Measurements from ENCODE around the gene SLC16A9.
"Not testable (repeated sequence)": the region's sequence is repeated elsewhere in the genome, so short reads cannot be mapped to it uniquely, and the experiment has no call there.

Gene SLC16A9

GRCh38 chr10:59734014-59734462, 24.4 kb upstream of the SLC16A9 start:
- no peak for DNase-seq (ENCODE audit: low read depth in 2 of 2)
- H3K4me3 ChIP-seq (replicated peaks in 1 of 2; ENCODE audit: low read depth in 2 of 2, low read length in 2 of 2), result no peak overlapping the region
- TF ChIP-seq CTCF (IDR thresholded peaks at IDR 0.05; ENCODE audit: low read depth, low read length), result no peak

GRCh38 chr10:59733321-59734013, 23.8 kb upstream of the SLC16A9 start:
- not testable (repeated sequence) for H3K4me3 ChIP-seq (replicated peaks in 1 of 2; ENCODE audit: low read depth in 2 of 2, low read length in 2 of 2); DNase-seq (ENCODE audit: low read depth in 2 of 2)

- not testable (repeated sequence) for DNase-seq (ENCODE audit: low read depth in 2 of 2)
Measured at GRCh38 chr10:59732849-59733248, 23.2 kb upstream of the SLC16A9 start.

GRCh38 chr10:59729167-59729566, 19.5 kb upstream of the SLC16A9 start:
- DNase-seq (ENCODE audit: low read depth in 2 of 2); H3K4me3 ChIP-seq (replicated peaks in 1 of 2; ENCODE audit: low read depth in 2 of 2, low read length in 2 of 2): not testable (repeated sequence)

More at GRCh38 chr10:59732849-59733248, 23.2 kb upstream of the SLC16A9 start:
- not testable (repeated sequence) for H3K4me3 ChIP-seq (replicated peaks in 1 of 2; ENCODE audit: low read depth in 2 of 2, low read length in 2 of 2)

- TF ChIP-seq CTCF (IDR thresholded peaks at IDR 0.05; ENCODE audit: low read depth, low read length), result no peak
- no peak overlapping the region for H3K4me3 ChIP-seq (replicated peaks in 1 of 2; ENCODE audit: low read depth in 2 of 2, low read length in 2 of 2)
- no peak for DNase-seq (ENCODE audit: low read depth in 2 of 2)
Measured at GRCh38 chr10:59724098-59724938, 14.7 kb upstream of the SLC16A9 start.

GRCh38 chr10:59720377-59720776, 10.7 kb upstream of the SLC16A9 start:
- TF ChIP-seq CTCF (IDR thresholded peaks at IDR 0.05; ENCODE audit: low read depth, low read length), result no peak
- no peak for DNase-seq (ENCODE audit: low read depth in 2 of 2)
- no peak overlapping the region for H3K4me3 ChIP-seq (replicated peaks in 1 of 2; ENCODE audit: low read depth in 2 of 2, low read length in 2 of 2)

GRCh38 chr10:59719374-59719773, 9.7 kb upstream of the SLC16A9 start:
- no peak for DNase-seq (ENCODE audit: low read depth in 2 of 2)
- no peak overlapping the region for H3K4me3 ChIP-seq (replicated peaks in 1 of 2; ENCODE audit: low read depth in 2 of 2, low read length in 2 of 2)
- TF ChIP-seq CTCF (IDR thresholded peaks at IDR 0.05; ENCODE audit: low read depth, low read length), result no peak

- no peak overlapping the region for H3K4me3 ChIP-seq (replicated peaks in 1 of 2; ENCODE audit: low read depth in 2 of 2, low read length in 2 of 2)
- no peak for TF ChIP-seq CTCF (IDR thresholded peaks at IDR 0.05; ENCODE audit: low read depth, low read length)
- no peak for DNase-seq (ENCODE audit: low read depth in 2 of 2)
Measured at GRCh38 chr10:59718257-59718656, 8.6 kb upstream of the SLC16A9 start.
